ENCODE data around the gene MS4A3. TPM values are rescaled to one million over a fixed set of nuclear protein-coding genes. Genes with fewer than 3 reads are reported as not detected.

Gene MS4A3
- total RNA-seq, 1 donor from 2014 or later: not detected

- no peak for DNase-seq
- Histone ChIP-seq H3K4me1 (no peaks in the 10 kb centered on the region), H3K4me3 (no peak overlapping the region), H3K27me3 (ENCODE audit: low read depth) (no peaks in the 10 kb centered on the region), H3K9me3 (replicated peaks) (no peaks in the 10 kb centered on the region), H3K27ac (replicated peaks) (no peak overlapping the region), H3K36me3 (no peaks in the 10 kb centered on the region)
- TF ChIP-seq CTCF (IDR thresholded peaks at IDR 0.05; ENCODE audit: borderline replicate concordance): no peak
- intact Hi-C loops (cut with micrococcal nuclease): no loop called here
These were observed 29.4 kb downstream of the MS4A3 start for GRCh38 chr11:60085909-60086308.

DNA sequence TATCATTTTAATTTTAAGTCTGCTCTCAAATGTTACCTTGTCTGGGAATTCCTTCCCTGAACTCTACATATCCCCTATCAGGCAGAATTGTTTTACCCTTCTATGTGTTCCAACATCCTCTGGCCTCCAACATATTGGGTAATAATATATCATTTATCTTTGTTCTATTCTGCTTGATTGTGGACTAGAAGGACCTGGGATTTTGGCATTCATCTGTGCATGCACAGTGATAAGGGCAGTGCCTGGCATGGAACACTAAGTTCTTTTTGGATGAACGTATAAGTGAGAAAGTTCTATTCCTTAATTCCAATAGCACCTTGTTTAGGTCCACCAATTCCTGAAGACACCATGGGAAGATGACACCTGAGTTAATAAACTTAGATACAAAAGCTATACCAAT, 30.8 kb downstream of the MS4A3 start:
- DNase-seq: no peak
- H3K4me1 ChIP-seq: no peaks in the 10 kb centered on the region
- H3K36me3 ChIP-seq: no peaks in the 10 kb centered on the region
- H3K27ac ChIP-seq (replicated peaks): no peak overlapping the region
- H3K27me3 ChIP-seq (ENCODE audit: low read depth): no peaks in the 10 kb centered on the region
- no peak overlapping the region for H3K4me3 ChIP-seq
- intact Hi-C loops (cut with micrococcal nuclease): no loop called here
- H3K9me3 ChIP-seq (replicated peaks): no peaks in the 10 kb centered on the region
- TF ChIP-seq CTCF (IDR thresholded peaks at IDR 0.05; ENCODE audit: borderline replicate concordance): no peak

DNA sequence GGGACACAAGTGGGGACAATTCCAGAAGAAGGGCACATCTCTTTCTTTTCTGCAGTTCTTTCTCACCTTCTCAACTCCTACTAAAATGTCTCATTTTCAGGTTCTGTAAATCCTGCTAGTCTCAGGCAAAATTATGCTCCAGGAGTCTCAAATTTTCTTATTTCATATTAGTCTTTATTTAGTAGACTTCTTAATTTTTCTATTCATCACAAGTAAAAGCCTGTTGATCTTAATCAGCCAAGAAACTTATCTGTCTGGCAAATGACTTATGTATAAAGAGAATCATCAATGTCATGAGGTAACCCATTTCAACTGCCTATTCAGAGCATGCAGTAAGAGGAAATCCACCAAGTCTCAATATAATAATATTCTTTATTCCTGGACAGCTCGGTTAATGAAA, 31.9 kb downstream of the MS4A3 start, which contains the start of gene MS4A2:
Gene MS4A2, plus strand, starts transcription at position 301 of the 400 bp plus-strand sequence. CDS start 102 bp downstream, outside the sequence.
- Histone ChIP-seq H3K4me3 (no peak within 1 kb of the TSS), H3K36me3 (no peaks in the 10 kb centered on the region), H3K27ac (replicated peaks) (no peak within 1 kb of the TSS), H3K27me3 (ENCODE audit: low read depth) (no peaks in the 10 kb centered on the region), H3K4me1 (no peaks in the 10 kb centered on the region), H3K9me3 (replicated peaks) (no peaks in the 10 kb centered on the region)
- DNase-seq: no peak
- no peak for TF ChIP-seq CTCF (IDR thresholded peaks at IDR 0.05; ENCODE audit: borderline replicate concordance)
- intact Hi-C loops (cut with micrococcal nuclease): no loop called here

GRCh38 chr11:60095477-60096120, 39.1 kb downstream of the MS4A3 start:
- no peak for DNase-seq
- intact Hi-C loops (cut with micrococcal nuclease): no loop called here
- TF ChIP-seq CTCF (IDR thresholded peaks at IDR 0.05; ENCODE audit: borderline replicate concordance): no peak
- Histone ChIP-seq H3K27ac (replicated peaks) (no peak overlapping the region), H3K27me3 (ENCODE audit: low read depth) (no peaks in the 10 kb centered on the region), H3K4me3 (no peak overlapping the region), H3K36me3 (no peaks in the 10 kb centered on the region), H3K9me3 (replicated peaks) (no peaks in the 10 kb centered on the region), H3K4me1 (no peaks in the 10 kb centered on the region)

DNA sequence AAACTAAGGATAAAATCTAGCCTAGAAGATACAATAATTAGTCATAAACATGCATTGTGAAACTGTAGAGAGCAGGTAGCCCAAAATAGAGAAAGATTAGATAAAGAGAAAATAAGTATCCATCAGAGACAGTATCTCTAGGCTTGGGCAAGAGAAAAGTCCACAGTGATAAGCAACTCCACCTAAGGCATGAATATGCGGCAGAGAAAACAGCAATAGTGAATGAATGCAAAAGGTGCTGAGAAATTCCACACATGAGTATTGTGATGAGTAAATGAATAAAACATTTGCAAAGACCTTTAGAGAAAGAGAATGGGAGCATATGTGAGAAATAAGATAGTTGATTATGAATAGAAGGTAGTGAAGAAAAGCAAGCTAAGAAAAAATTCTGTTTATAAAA, 40.7 kb downstream of the MS4A3 start:
- DNase-seq: no peak
- Histone ChIP-seq H3K27me3 (ENCODE audit: low read depth) (no peaks in the 10 kb centered on the region), H3K4me3 (no peak overlapping the region), H3K27ac (replicated peaks) (no peak overlapping the region), H3K4me1 (no peaks in the 10 kb centered on the region), H3K36me3 (no peaks in the 10 kb centered on the region), H3K9me3 (replicated peaks) (no peaks in the 10 kb centered on the region)
- no peak for TF ChIP-seq CTCF (IDR thresholded peaks at IDR 0.05; ENCODE audit: borderline replicate concordance)
- intact Hi-C loops (cut with micrococcal nuclease): no loop called here
